Dermis lymphatic vessel endothelial cell (primary cell): ENCODE results near the gene NELFB. TPM values are rescaled to one million over a fixed set of nuclear protein-coding genes. Genes with fewer than 3 reads are reported as not detected.

Source experiments
- total RNA-seq: library from RNA; depleted of rRNA; stranded (reverse); fragments of >200 nt; gene quantifications from 2 replicates; pipeline ENCODE4 v1.2.1, GENCODE V29; 2014

Gene NELFB
- total RNA-seq = 51.5 and 52.8 TPM in 2 replicates

GRCh38 chr9:137254624-137255447 lies at the start of gene NELFB:
NELFB (plus strand) TSS chr9:137255327.

GRCh38 chr9:137222190-137223077 lies 32.7 kb upstream of the NELFB start, which contains the start of gene RNF208:
RNF208 (minus strand) TSS chr9:137222240; CDS start chr9:137221212, 1,028 bp downstream.

GRCh38 chr9:137224830-137225694 lies 30.1 kb upstream of the NELFB start, which contains the start of gene CYSRT1:
CYSRT1 (plus strand) TSS chr9:137225174; CDS start chr9:137225622, 448 bp downstream.

GRCh38 chr9:137227054-137227852 lies 27.9 kb upstream of the NELFB start, which contains the start of gene RNF224:
RNF224 (plus strand) TSS chr9:137227502; CDS start chr9:137228336, 834 bp downstream.

GRCh38 chr9:137230705-137231371 lies 24.3 kb upstream of the NELFB start, which contains the start of gene SLC34A3:
SLC34A3 (plus strand) TSS chr9:137230901; CDS start chr9:137231703, 802 bp downstream.

GRCh38 chr9:137240841-137241489 lies 14.2 kb upstream of the NELFB start, which contains the start of gene TUBB4B:
TUBB4B (plus strand) TSS chr9:137241287; CDS start chr9:137241361, 74 bp downstream.

GRCh38 chr9:137251194-137251461 lies 4.0 kb upstream of the NELFB start, which contains the start of gene STPG3:
STPG3 (plus strand) TSS chr9:137251286; CDS start chr9:137251287, 1 bp downstream.

GRCh38 chr9:137277329-137278041 lies 22.4 kb downstream of the NELFB start, which contains the start of gene TOR4A:
TOR4A (plus strand) TSS chr9:137277726; CDS start chr9:137278690, 964 bp downstream.

GRCh38 chr9:137302118-137302448 lies 47.0 kb downstream of the NELFB start, which contains the start of gene NRARP:
NRARP (minus strand) TSS chr9:137302271; CDS start chr9:137301928, 343 bp downstream.

Other genes with a start within 250 kb of the NELFB start
- 4.8 and 6.8 TPM in 2 replicates for gene ABCA2, start 227.1 kb upstream of the NELFB start, total RNA-seq
- gene FUT7, start 223.2 kb upstream of the NELFB start, total RNA-seq = not detected in 2 replicates
- gene NPDC1, start 209.2 kb upstream of the NELFB start, total RNA-seq = 4.8 and 8.2 TPM in 2 replicates
- gene ENTPD2, start 201.3 kb upstream of the NELFB start, total RNA-seq = not detected in 2 replicates
- 2.0 and 2.5 TPM in 2 replicates for gene SAPCD2, start 184.8 kb upstream of the NELFB start, total RNA-seq
- gene UAP1L1, start 177.8 kb upstream of the NELFB start, total RNA-seq = 19.7 and 21.1 TPM in 2 replicates
- gene MAN1B1, start 168.3 kb upstream of the NELFB start, total RNA-seq = 54.2 and 55.7 TPM in 2 replicates
- 77.3 and 94.1 TPM in 2 replicates for gene DPP7, start 140.6 kb upstream of the NELFB start, total RNA-seq
- gene GRIN1, start 116.2 kb upstream of the NELFB start, total RNA-seq = under 0.01 TPM in 1 of 2 replicates, not detected in the other
- gene LRRC26, start 85.3 kb upstream of the NELFB start, total RNA-seq = not detected in 2 replicates
- gene TMEM210, start 83.3 kb upstream of the NELFB start, total RNA-seq = 0.09 TPM in 1 of 2 replicates, not detected in the other
- 19.9 and 20.9 TPM in 2 replicates for gene ANAPC2, start 66.8 kb upstream of the NELFB start, total RNA-seq
- 81.8 and 83.4 TPM in 2 replicates for gene SSNA1, start 66.7 kb upstream of the NELFB start, total RNA-seq
- 2.3 and 3.4 TPM in 2 replicates for gene TPRN, start 54.6 kb upstream of the NELFB start, total RNA-seq
- gene TMEM203, start 49.7 kb upstream of the NELFB start, total RNA-seq = 21.4 and 23.5 TPM in 2 replicates
- gene NDOR1, start 49.6 kb upstream of the NELFB start, total RNA-seq = 2.1 and 2.2 TPM in 2 replicates
- gene RNF208, start 33.1 kb upstream of the NELFB start, total RNA-seq = 0.09 and 0.11 TPM in 2 replicates
- gene CYSRT1, start 30.2 kb upstream of the NELFB start, total RNA-seq = 0.22 and 0.26 TPM in 2 replicates
- not detected in 2 replicates for gene RNF224, start 27.8 kb upstream of the NELFB start, total RNA-seq
- not detected in 2 replicates for gene SLC34A3, start 24.4 kb upstream of the NELFB start, total RNA-seq
- gene TUBB4B, start 14.0 kb upstream of the NELFB start, total RNA-seq = 76.1 and 80.8 TPM in 2 replicates
- gene STPG3, start 4.0 kb upstream of the NELFB start, total RNA-seq = 0.54 TPM in 1 of 2 replicates, not detected in the other
- 24.7 and 25.0 TPM in 2 replicates for gene TOR4A, start 22.4 kb downstream of the NELFB start, total RNA-seq
- gene NRARP, start 46.9 kb downstream of the NELFB start, total RNA-seq = 23.0 and 41.4 TPM in 2 replicates
- gene EXD3, start 167.8 kb downstream of the NELFB start, total RNA-seq = 13.8 and 14.6 TPM in 2 replicates
- 0.95 and 2.3 TPM in 2 replicates for gene NOXA1, start 168.1 kb downstream of the NELFB start, total RNA-seq
- gene ENTPD8, start 186.0 kb downstream of the NELFB start, total RNA-seq = 0.17 and 0.33 TPM in 2 replicates
- 13.0 and 16.5 TPM in 2 replicates for gene NSMF, start 204.0 kb downstream of the NELFB start, total RNA-seq